GM12872 (cell line): Measurements from ENCODE around the gene PRAF2.

Experiments used
- CTCF ChIP-seq: IDR thresholded peaks from 3 replicates; pipeline ENCODE4 v1.5.1; 2011; ENCODE audit warnings: low read depth, mild to moderate bottlenecking, low read length, moderate library complexity; ENCODE audit not compliant: insufficient read depth

Gene PRAF2

GRCh38 chrX:49075347-49075746 is 1.5 kb upstream of the PRAF2 start:
- TF ChIP-seq CTCF: no peak

GRCh38 chrX:49072712-49073095 is 1.1 kb downstream of the PRAF2 start:
- no peak for TF ChIP-seq CTCF

GRCh38 chrX:49071877-49072711 is 1.7 kb downstream of the PRAF2 start:
- TF ChIP-seq CTCF: no peak

- TF ChIP-seq CTCF: no peak
These were observed 2.8 kb downstream of the PRAF2 start for GRCh38 chrX:49070988-49071387.

- TF ChIP-seq CTCF: no peak
These were observed 4.8 kb downstream of the PRAF2 start for GRCh38 chrX:49069038-49069437.

- no peak for TF ChIP-seq CTCF
These were observed 6.3 kb downstream of the PRAF2 start for GRCh38 chrX:49067285-49068120.

- TF ChIP-seq CTCF: no peak
These were observed 7.1 kb downstream of the PRAF2 start for GRCh38 chrX:49066690-49067089.
